Calu3 (cell line): ENCODE measurements around the gene CERK. TPM values are rescaled to one million over a fixed set of nuclear protein-coding genes. Genes with fewer than 3 reads are reported as not detected.
"Not testable (repeated sequence)": the region's sequence is repeated elsewhere in the genome, so short reads cannot be mapped to it uniquely, and the experiment has no call there.

ENCODE experiments used
- Bru-seq: library from RNA; stranded (reverse); fragments of 400-500 nt; gene quantifications from one replicate; lab custom pipeline; 2021; lab: Mats Ljungman, UMichigan
- BruChase-seq, 2 experiments: library from RNA; stranded (reverse); fragments of 400-500 nt; gene quantifications; one replicate each; lab custom pipeline; 2021; lab: Mats Ljungman, UMichigan
- BruUV-seq: library from RNA; stranded (reverse); fragments of 400-500 nt; replicated peaks from 2 replicates; lab custom pipeline; 2021; lab: Mats Ljungman, UMichigan
- CTCF ChIA-PET: fragments of 300-600 bp; sonication (Branson Sonifier 250); formaldehyde crosslinking; loops from one replicate; lab custom pipeline; 2022; ENCODE audit warnings: antibody characterized with exemption; lab: Charles Lee
- DNase-seq: peaks from one replicate; pipeline ENCODE4 v3.0.0; 2022
- H3K27ac Mint-ChIP-seq: one replicate; pipeline ENCODE4 v1.8.0; 2022; ENCODE audit warnings: mixed read lengths; ENCODE audit not compliant: unreplicated experiment
- H3K27me3 Mint-ChIP-seq: one replicate; pipeline ENCODE4 v1.8.0; 2022; ENCODE audit warnings: mixed read lengths; ENCODE audit not compliant: unreplicated experiment
- H3K36me3 Mint-ChIP-seq: one replicate; pipeline ENCODE4 v1.8.0; 2022; ENCODE audit warnings: mild to moderate bottlenecking, moderate library complexity, mixed read lengths; ENCODE audit not compliant: insufficient read depth, unreplicated experiment
- H3K4me1 Mint-ChIP-seq: one replicate; pipeline ENCODE4 v1.8.0; 2022; ENCODE audit warnings: mild to moderate bottlenecking, low read depth, mixed read lengths; ENCODE audit not compliant: unreplicated experiment
- H3K4me3 Mint-ChIP-seq: one replicate; pipeline ENCODE4 v1.8.0; 2022; ENCODE audit warnings: mild to moderate bottlenecking, low read depth, moderate library complexity, mixed read lengths; ENCODE audit not compliant: unreplicated experiment
- H3K9me3 Mint-ChIP-seq: one replicate; pipeline ENCODE4 v1.8.0; 2022; ENCODE audit warnings: low read depth, mixed read lengths; ENCODE audit not compliant: unreplicated experiment
- CTCF ChIP-seq: fragments of 200-600 bp; IDR thresholded peaks from one replicate; pipeline ENCODE4 v1.8.0; 2022; ENCODE audit warnings: antibody characterized with exemption; ENCODE audit not compliant: unreplicated experiment
- intact Hi-C: fragments of 100-400 bp; cut with micrococcal nuclease; formaldehyde crosslinking; loops from one replicate; pipeline ENCODE4 v1.10.0; 2022; ENCODE audit not compliant: unreplicated experiment
- long read RNA-seq: library from polyadenylated mRNA; stranded (forward); transcript quantifications from one replicate; pipeline ENCODE4 v2.0.0, GENCODE V29; 2022
- total RNA-seq: library from RNA; stranded (reverse); gene quantifications from 2 replicates; pipeline ENCODE4 v1.2.3, GENCODE V29; 2022

Gene CERK
- total RNA-seq = 20.3 and 25.0 TPM in 2 replicates
- percentile 53 among the genes with signal in this experiment for Bru-seq, nascent RNA
- BruChase-seq, experiment 1, labeled RNA remaining after a 6-hour chase = percentile 69 among the genes with signal in this experiment
- BruChase-seq, experiment 2, labeled RNA remaining after a 2-hour chase = percentile 68 among the genes with signal in this experiment
- long read RNA-seq, full-length matches to known transcripts = 9 of 13 reads
- long read RNA-seq, partial matches to known transcripts = 1 of 13 reads
- long read RNA-seq, other reads (novel, unspliced or antisense) = 3 of 13 reads

- DNase-seq = peak; percentile 70
- H3K9me3 Mint-ChIP-seq = no peaks in the 10 kb centered on the region
- no peaks in the 10 kb centered on the region for H3K27me3 Mint-ChIP-seq
- peaks cover 36% of the 10 kb centered on the region for H3K4me1 Mint-ChIP-seq
- TF ChIP-seq CTCF = peak; percentile 14
- CTCF ChIA-PET = interaction anchor here (0.9 to 2.7 kb wide), 6 partner anchors 11 to 65 kb away, joined by 5 to 20 read pairs (median 7); partner anchors contain the start of gene TBC1D22A
- H3K36me3 Mint-ChIP-seq = peaks cover 40% of the 10 kb centered on the region
- H3K27ac Mint-ChIP-seq = peak within 1 kb of the TSS; percentile 30
- intact Hi-C loops = loop anchor here (2.0 to 5.0 kb wide), 2 partner anchors 34 to 65 kb away; no protein-coding TSS in a partner anchor
- H3K4me3 Mint-ChIP-seq = peak within 1 kb of the TSS; percentile 83
- BruUV-seq = no TSS peak
Measured at GRCh38 chr22:46737976-46738646, at the start of gene CERK. CERK (minus strand) TSS chr22:46738252; CDS start chr22:46738148, 104 bp downstream.

GRCh38 chr22:46783721-46784120 is 45.7 kb upstream of the CERK start:
- Mint-ChIP-seq H3K9me3 (no peaks in the 10 kb centered on the region), H3K27ac (no peak overlapping the region), H3K36me3 (no peaks in the 10 kb centered on the region), H3K4me1 (no peaks in the 10 kb centered on the region), H3K4me3 (no peak overlapping the region), H3K27me3 (no peaks in the 10 kb centered on the region)
- BruUV-seq = no TSS peak
- TF ChIP-seq CTCF = no peak
- DNase-seq = no peak
- intact Hi-C loops = no loop called here
- CTCF ChIA-PET = no interaction called here

GRCh38 chr22:46782200-46782599 is 44.1 kb upstream of the CERK start:
- H3K27ac Mint-ChIP-seq, DNase-seq, H3K4me1 Mint-ChIP-seq, H3K27me3 Mint-ChIP-seq, BruUV-seq, H3K9me3 Mint-ChIP-seq, CTCF ChIA-PET, H3K4me3 Mint-ChIP-seq, intact Hi-C loops, H3K36me3 Mint-ChIP-seq: not testable (repeated sequence)

- CTCF ChIA-PET = interaction anchor here (0.6 kb wide), 1 partner anchor 22 kb away, joined by 4 read pairs; no protein-coding TSS in a partner anchor
- no peak overlapping the region for H3K4me3 Mint-ChIP-seq
- peaks cover 4% of the 10 kb centered on the region for H3K36me3 Mint-ChIP-seq
- intact Hi-C loops = no loop called here
- H3K27ac Mint-ChIP-seq = no peak overlapping the region
- peaks cover 15% of the 10 kb centered on the region for H3K4me1 Mint-ChIP-seq
- BruUV-seq = no TSS peak
- H3K27me3 Mint-ChIP-seq = no peaks in the 10 kb centered on the region
- no peak for TF ChIP-seq CTCF
- DNase-seq = no peak
- no peaks in the 10 kb centered on the region for H3K9me3 Mint-ChIP-seq
Measured at GRCh38 chr22:46781291-46781690, 43.2 kb upstream of the CERK start.
